Body of pancreas (tissue), 4 donors: ENCODE measurements around the gene HOXA11.

Experiments
- POLR2A ChIP-seq, 3 donors: fragments of 450-650 bp; IDR thresholded peaks; one replicate each; pipeline ENCODE4 v1.6.1; 2016; ENCODE audit warnings: antibody characterized with exemption in 3 of 3, mild to moderate bottlenecking in 2 of 3
- TF ChIP-seq, protein P1 (sequence below), 7 experiments: fragments of 450-650 bp in 4 of 7; fragments of 200-600 bp in 3 of 7; sonication (generic) in 3 of 7; IDR thresholded peaks; one replicate each; pipeline ENCODE4 v1.5.1; 2016 to 2019; ENCODE audit warnings: antibody characterized with exemption in 7 of 7

GRCh38 chr7:27154901-27155815 is 29.9 kb downstream of the HOXA11 start:
- TF ChIP-seq, protein P1, sequence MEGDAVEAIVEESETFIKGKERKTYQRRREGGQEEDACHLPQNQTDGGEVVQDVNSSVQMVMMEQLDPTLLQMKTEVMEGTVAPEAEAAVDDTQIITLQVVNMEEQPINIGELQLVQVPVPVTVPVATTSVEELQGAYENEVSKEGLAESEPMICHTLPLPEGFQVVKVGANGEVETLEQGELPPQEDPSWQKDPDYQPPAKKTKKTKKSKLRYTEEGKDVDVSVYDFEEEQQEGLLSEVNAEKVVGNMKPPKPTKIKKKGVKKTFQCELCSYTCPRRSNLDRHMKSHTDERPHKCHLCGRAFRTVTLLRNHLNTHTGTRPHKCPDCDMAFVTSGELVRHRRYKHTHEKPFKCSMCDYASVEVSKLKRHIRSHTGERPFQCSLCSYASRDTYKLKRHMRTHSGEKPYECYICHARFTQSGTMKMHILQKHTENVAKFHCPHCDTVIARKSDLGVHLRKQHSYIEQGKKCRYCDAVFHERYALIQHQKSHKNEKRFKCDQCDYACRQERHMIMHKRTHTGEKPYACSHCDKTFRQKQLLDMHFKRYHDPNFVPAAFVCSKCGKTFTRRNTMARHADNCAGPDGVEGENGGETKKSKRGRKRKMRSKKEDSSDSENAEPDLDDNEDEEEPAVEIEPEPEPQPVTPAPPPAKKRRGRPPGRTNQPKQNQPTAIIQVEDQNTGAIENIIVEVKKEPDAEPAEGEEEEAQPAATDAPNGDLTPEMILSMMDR (IDR thresholded peaks at IDR 0.05) = no peak
- TF ChIP-seq POLR2A (IDR thresholded peaks at IDR 0.05) = no peak
